Measurements from ENCODE around the gene ARHGAP8.

The ARHGAP8 gene

DNA sequence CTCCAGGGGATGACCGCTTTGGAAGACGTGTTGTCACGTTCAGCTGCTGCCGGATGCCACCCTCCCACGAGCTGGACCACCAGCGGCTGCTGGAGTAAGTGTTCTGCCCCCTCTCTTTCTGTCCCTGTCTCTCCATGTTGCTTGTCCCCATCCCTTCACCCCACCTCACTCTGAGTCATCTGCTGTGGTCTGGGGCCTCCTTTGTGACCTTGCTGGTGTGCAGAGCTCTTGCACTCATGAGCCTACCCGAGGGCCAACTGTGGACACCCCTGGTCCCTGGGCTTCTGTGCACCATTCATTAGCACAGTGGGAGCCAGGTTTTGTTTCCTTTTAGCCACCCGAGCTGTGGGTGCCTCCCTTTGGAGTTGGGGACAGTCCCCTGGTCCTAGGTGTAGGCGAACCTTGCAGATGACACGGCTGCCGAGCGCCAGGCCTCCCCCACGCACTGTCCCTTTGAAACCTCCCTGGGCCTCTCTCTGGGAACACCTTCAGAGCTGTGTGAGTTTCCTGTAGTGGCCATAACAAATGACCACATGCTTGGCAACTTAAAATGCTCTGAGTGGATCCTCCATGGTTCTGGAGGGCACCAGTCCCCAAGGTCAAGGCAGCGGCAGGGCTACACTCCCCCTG, 49.8 kb downstream of the ARHGAP8 start:
- no peak for DNase-seq (ENCODE audit: low spot score)
- FAIRE-seq = no peak

- no peak for DNase-seq (ENCODE audit: low spot score)
- no peak for FAIRE-seq
Measured at GRCh38 chr22:44802956-44803355, 50.6 kb downstream of the ARHGAP8 start.

DNA sequence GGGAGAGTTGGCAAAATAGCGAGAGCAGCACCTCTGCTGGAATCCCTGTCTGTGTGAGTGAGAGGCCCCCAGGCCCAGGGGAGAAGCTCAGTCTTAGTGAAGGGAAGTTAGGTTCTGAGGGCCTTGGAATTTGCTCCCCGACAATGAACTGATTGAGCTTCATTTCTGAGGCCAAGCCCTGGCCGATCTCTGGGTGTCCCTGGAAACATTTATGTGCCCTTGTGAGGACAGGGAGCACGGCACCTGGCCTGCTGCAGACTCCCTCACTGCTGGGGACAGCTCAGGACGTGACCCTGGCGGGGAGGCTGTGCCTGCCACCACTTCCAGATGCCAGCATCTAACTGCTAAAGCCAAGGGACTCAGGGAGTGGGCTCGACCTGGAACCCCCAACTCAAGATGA, 52.0 kb downstream of the ARHGAP8 start:
- DNase-seq (ENCODE audit: low spot score) (no peak), FAIRE-seq (no peak)

- FAIRE-seq = no peak
Measured at GRCh38 chr22:44805711-44806110, 53.3 kb downstream of the ARHGAP8 start.

DNA sequence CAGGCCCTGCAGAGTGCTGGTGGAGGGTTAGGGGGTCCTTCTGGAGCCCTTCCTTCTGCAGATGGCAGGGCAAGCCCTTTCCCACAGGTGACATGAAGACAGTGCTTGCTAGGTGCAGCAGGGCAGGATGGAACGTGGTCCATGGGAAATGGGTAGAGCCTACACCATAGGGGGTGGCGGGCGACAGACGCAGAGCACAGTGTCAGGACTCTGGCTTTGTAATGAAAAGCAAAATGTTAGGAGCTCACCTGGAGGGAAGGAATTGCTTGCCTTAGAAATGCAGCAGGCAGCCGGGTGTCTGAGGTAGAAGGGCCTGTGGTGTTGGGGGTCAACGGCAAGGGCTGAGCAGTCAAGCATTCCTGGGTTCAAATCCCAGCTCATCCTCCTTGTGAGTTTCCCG, 54.9 kb downstream of the ARHGAP8 start:
- no peak for DNase-seq (ENCODE audit: low spot score)
- FAIRE-seq = no peak

More at GRCh38 chr22:44805711-44806110, 53.3 kb downstream of the ARHGAP8 start:
- DNase-seq (ENCODE audit: low spot score) = no peak

- DNase-seq (ENCODE audit: low spot score) (no peak), FAIRE-seq (no peak)
Measured at GRCh38 chr22:44807915-44808690, 55.7 kb downstream of the ARHGAP8 start.

GRCh38 chr22:44809456-44809855, 57.1 kb downstream of the ARHGAP8 start:
- no peak for FAIRE-seq
- DNase-seq (ENCODE audit: low spot score) = no peak

DNA sequence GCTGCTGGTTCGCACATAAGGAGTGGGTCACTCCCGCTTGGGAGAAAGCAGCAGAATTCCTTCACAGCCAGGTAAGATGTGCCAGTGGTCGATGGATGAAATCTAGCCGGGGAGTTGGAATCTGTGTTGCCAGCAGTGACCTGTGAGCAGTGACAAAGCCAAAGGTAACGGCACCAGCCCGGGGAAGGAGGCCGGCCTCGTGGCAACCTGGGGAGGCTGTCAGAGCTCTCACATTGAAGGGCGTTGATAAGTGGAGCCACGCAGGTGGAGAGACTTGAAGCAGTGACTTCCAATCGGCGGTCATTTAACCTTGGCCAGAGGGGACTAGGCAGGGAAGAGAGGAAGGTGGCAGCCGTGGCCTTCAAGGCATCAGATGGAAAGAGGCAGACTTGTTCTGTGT, 58.8 kb downstream of the ARHGAP8 start:
- FAIRE-seq = no peak
- no peak for DNase-seq (ENCODE audit: low spot score)

DNA sequence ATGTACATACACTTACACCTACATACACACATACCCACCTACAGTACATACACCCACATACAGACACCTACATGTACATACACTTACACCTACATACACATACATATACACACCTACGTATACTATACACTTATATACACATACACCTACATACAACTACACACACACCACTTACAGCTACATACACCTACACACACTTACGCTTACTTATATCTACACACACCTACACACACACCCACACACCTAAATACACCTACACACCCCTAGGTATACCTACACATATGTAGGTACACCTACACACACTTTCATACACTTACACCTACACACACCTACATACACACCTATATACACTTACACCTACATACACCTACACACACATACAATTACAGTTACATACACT, 61.0 kb downstream of the ARHGAP8 start:
- FAIRE-seq (no peak), DNase-seq (ENCODE audit: low spot score) (no peak)

- FAIRE-seq (no peak), DNase-seq (ENCODE audit: low spot score) (no peak)
Measured at GRCh38 chr22:44814266-44815098, 62.1 kb downstream of the ARHGAP8 start.

GRCh38 chr22:44815099-44816070, 63.0 kb downstream of the ARHGAP8 start:
- no peak for DNase-seq (ENCODE audit: low spot score)
- FAIRE-seq = no peak

GRCh38 chr22:44816141-44816540, 63.8 kb downstream of the ARHGAP8 start:
- FAIRE-seq (no peak), DNase-seq (ENCODE audit: low spot score) (no peak)

GRCh38 chr22:44818727-44819126, 66.4 kb downstream of the ARHGAP8 start:
- DNase-seq (ENCODE audit: low spot score) (no peak), FAIRE-seq (no peak)

DNA sequence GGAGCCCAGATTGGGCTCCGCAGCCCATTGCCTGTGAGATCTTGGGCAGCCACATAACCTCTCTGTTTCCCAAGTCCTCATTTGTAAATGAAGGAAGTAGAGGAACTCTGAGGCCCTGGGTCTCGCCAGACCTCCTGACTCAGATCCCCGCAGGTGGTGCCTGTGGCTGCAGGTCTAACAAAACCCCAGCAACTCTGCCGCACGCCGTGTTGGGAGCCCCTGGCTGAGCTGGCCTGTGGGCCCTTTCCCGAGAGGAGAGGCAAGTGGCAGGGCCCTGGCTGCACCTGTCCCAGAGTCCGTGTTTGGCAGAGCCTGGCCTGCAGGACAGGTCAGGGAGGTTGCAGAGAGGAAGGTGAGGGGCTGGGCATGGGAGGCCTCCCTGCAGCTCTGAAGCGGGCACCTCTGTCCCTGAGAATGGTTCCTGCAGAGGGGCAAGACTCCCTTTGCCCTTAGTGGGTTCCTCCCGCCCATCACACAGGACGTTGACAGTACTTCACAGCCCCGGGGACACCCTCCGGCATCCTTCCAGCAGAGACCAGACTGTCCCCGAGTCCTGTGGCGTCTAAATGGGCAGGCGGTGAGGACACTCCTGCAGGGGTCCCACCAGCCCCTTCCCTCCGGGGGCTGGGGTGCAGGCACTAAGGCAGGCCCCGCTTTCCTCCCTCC, 67.7 kb downstream of the ARHGAP8 start:
- DNase-seq (ENCODE audit: low spot score) = no peak
- no peak for FAIRE-seq

- no peak for DNase-seq (ENCODE audit: low spot score)
- no peak for FAIRE-seq
Measured at GRCh38 chr22:44821741-44822475, 69.5 kb downstream of the ARHGAP8 start.

DNA sequence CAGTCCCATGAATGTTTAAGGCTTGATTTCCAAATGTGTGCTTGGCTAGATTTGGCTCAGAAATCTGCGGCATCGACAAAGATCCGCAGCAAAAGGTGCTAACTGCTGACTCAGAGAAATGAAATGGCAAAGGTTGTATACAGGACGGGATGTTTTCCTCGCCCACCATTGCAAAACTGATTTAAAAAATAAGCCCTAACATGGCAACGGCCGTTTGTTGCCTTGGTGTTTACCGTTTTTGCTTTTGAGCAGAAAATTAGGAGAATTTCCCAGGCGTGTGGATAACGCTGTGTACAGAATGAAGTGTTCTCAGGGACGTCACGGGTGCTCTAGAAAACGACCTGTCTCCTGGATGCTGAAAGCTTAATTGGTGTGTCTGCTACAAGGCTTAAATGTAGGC, 70.2 kb downstream of the ARHGAP8 start:
- FAIRE-seq = no peak
- DNase-seq (ENCODE audit: low spot score) = no peak

GRCh38 chr22:44823396-44823795, 71.0 kb downstream of the ARHGAP8 start:
- DNase-seq (ENCODE audit: low spot score) (no peak), FAIRE-seq (no peak)

DNA sequence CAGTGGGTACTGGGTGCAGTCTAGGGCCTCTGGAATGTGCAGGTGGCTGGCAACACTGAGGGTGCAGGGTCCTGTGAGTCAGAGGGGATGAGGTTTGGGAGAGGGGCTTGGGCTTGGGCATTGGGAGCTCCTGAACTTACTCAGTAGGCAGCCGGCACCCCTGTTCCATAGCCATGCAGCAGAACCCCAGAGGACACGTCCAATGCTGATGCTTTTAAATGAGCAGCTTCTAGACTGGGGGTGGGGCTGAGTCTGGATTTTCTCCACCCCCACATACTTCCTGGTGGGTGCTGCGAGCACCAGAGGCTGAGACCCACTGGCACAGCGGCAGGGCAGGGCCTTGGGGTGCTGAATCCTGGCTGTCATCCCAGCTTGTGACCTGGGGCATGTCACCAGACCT, 71.4 kb downstream of the ARHGAP8 start:
- no peak for FAIRE-seq
- no peak for DNase-seq (ENCODE audit: low spot score)

- DNase-seq (ENCODE audit: low spot score) (no peak), FAIRE-seq (no peak)
Measured at GRCh38 chr22:44824271-44824670, 71.9 kb downstream of the ARHGAP8 start.

Data from RCC 7860 (cell line).